Measurements from ENCODE around the gene PGAM2. TPM values are rescaled to one million over a fixed set of nuclear protein-coding genes. Genes with fewer than 3 reads are reported as not detected.
"Not testable (repeated sequence)": the region's sequence is repeated elsewhere in the genome, so short reads cannot be mapped to it uniquely, and the experiment has no call there.

Gene PGAM2
- total and polyA plus RNA-seq, 2 of the 13 experiments (the other 11 are each of a cell fraction or from before 2014, with no cell fraction given) = 0.22 TPM; not detected in 1

GRCh38 chr7:44022069-44022468 is 43.3 kb downstream of the PGAM2 start (continued):
- not testable (repeated sequence) for TF ChIP-seq LCORL, FOXP1 (IDR thresholded peaks at IDR 0.05)
- 0 out of 2 replicates have a peak, but pooled peaks have one; percentile 36 for TF ChIP-seq LCORL (CRISPR knock-in tag; IDR thresholded peaks at IDR 0.05)
- TF ChIP-seq TBX2 (CRISPR knock-in tag; IDR thresholded peaks at IDR 0.05; ENCODE audit: borderline replicate concordance) = peak; percentile 37; the same call in 1 of the 2 replicates
- peak; percentile 56 for TF ChIP-seq FOXP1 (CRISPR knock-in tag; IDR thresholded peaks at IDR 0.05)
- 0 out of 2 replicates have a peak, but pooled peaks have one; percentile 28 for TF ChIP-seq PHF21A (CRISPR knock-in tag; IDR thresholded peaks at IDR 0.05)

GRCh38 chr7:44019825-44020224 is 45.5 kb downstream of the PGAM2 start:
- DNase-seq (ENCODE audit: low spot score); H4K20me1 ChIP-seq (ENCODE audit: insufficient read depth, low read length); H3K36me3 ChIP-seq (replicated peaks in 1 of 2; ENCODE audit: control insufficient read depth in 1 of 2, insufficient read depth in 2 of 2, low read length in 2 of 2); H3K9ac ChIP-seq (ENCODE audit: insufficient read depth, low read depth, low read length); BruUV-seq (replicated peaks); H3K27me3 ChIP-seq (ENCODE audit: control insufficient read depth in 1 of 2, insufficient read depth in 2 of 2, low read length in 2 of 2); in situ Hi-C loops (cut with HindIII; ENCODE audit: extremely low pct_ligation_motif_present, low pct_unique_long_range_greater_than_20kb); H3K79me2 ChIP-seq (ENCODE audit: insufficient read depth, low read length); ATAC-seq; FAIRE-seq; H3K9me3 ChIP-seq (ENCODE audit: low read length); H3K27ac ChIP-seq (ENCODE audit: extremely low read length, insufficient read depth, low read length); H2AFZ ChIP-seq (ENCODE audit: low read length): not testable (repeated sequence)
- POLR2A ChIA-PET = interaction anchor here (1.2 to 1.8 kb wide), 3 partner anchors 19 to 53 kb away, joined by 3 to 12 read pairs (median 4); partner anchors contain the start of gene DBNL
- intact Hi-C loops (cut with micrococcal nuclease; ENCODE audit: unreplicated experiment) = loop anchor here (5.0 kb wide), 1 partner anchor 52 kb away; no protein-coding TSS in a partner anchor
- WGBS (ENCODE audit: low lambda C conversion rate) = 66% methylated on average over 6 of the region's 6 CpGs
- Histone ChIP-seq H3K4me3 (replicated peaks in 1 of 3; ENCODE audit: insufficient read depth in 1 of 3, low read depth in 2 of 3, low read length in 3 of 3) (0 out of 6 replicates have a peak overlapping the region, but pooled peaks of 1 of the 3 experiments have one; percentile 16), H3K4me1 (ENCODE audit: insufficient read depth, low read length) (peaks cover 19% of the 10 kb centered on the region), H3K4me2 (ENCODE audit: low read depth, low read length) (peak overlapping the region; percentile 68; the same call in 1 of the 2 replicates)
- CTCF ChIA-PET (ENCODE audit: low intra/inter-chr PET ratio, low total read pairs) = interaction anchor here (1.1 kb wide), 2 partner anchors 25 to 176 kb away, joined by 3 read pairs; partner anchors contain the start of gene DBNL

Measured in HepG2 (cell line).